ENCODE results near the gene ACLY. TPM values are rescaled to one million over a fixed set of nuclear protein-coding genes. Genes with fewer than 3 reads are reported as not detected.

Gene ACLY
- total RNA-seq, 6 experiments from 2014 or later, result 254 to 315 (median 279) TPM

DNA sequence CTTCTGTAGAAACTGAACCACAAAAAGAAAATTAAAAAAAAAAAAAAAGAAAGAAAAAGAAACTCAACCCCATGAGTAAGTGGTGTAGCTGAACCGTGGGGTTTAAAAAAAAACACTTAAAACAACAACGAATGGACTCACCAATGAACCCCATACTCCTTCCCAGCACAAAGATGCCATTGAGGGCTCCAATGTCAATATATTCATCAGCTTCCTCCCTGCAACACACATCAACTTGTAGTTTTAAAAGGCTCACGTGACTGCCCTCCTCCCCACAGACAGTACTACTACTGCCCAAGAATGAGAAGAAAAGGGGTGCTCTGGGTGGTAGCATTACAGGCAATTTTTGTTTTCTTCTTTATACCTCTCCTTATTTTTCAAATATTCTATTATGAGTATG, 50.2 kb downstream of the ACLY start:
- TF ChIP-seq, protein P1, sequence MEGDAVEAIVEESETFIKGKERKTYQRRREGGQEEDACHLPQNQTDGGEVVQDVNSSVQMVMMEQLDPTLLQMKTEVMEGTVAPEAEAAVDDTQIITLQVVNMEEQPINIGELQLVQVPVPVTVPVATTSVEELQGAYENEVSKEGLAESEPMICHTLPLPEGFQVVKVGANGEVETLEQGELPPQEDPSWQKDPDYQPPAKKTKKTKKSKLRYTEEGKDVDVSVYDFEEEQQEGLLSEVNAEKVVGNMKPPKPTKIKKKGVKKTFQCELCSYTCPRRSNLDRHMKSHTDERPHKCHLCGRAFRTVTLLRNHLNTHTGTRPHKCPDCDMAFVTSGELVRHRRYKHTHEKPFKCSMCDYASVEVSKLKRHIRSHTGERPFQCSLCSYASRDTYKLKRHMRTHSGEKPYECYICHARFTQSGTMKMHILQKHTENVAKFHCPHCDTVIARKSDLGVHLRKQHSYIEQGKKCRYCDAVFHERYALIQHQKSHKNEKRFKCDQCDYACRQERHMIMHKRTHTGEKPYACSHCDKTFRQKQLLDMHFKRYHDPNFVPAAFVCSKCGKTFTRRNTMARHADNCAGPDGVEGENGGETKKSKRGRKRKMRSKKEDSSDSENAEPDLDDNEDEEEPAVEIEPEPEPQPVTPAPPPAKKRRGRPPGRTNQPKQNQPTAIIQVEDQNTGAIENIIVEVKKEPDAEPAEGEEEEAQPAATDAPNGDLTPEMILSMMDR (IDR thresholded peaks at IDR 0.05), result no peak
- no peaks in the 10 kb centered on the region for H3K9me3 Mint-ChIP-seq
- DNase-seq, result no peak
- H3K27ac Mint-ChIP-seq, result no peak overlapping the region; the same call in 1 of the 2 replicates
- H3K36me3 Mint-ChIP-seq (ENCODE audit: low read depth), result peaks cover 42% of the 10 kb centered on the region
- H3K4me3 Mint-ChIP-seq, result no peak overlapping the region
- H3K4me1 Mint-ChIP-seq (ENCODE audit: low read depth), result 0 out of 2 replicates have a peak, but pooled peaks cover 4% of the 10 kb centered on the region
- H3K27me3 Mint-ChIP-seq (ENCODE audit: insufficient read depth), result no peaks in the 10 kb centered on the region; the same call in 1 of the 2 replicates

DNA sequence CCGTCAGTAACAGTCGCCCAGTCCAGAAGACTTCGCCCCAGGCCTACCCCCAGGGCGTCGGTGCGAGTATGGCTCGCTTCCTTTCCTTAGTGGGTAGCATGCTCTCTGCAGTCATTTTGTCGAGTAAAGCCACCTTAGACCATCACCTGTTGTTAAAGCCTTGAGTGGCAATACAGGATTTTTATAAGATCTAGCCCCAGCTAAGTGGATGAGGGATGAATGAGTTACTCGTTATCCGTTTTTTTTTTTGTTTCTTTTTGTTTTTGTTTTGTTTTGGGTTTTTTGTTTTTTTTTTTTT, 53.2 kb downstream of the ACLY start:
- Mint-ChIP-seq H3K36me3 (ENCODE audit: low read depth) (peaks cover 21% of the 10 kb centered on the region), H3K4me1 (ENCODE audit: low read depth) (peaks cover 16% of the 10 kb centered on the region), H3K27me3 (ENCODE audit: insufficient read depth) (no peaks in the 10 kb centered on the region; the same call in none of the 2 replicates), H3K9me3 (no peaks in the 10 kb centered on the region), H3K4me3 (no peak overlapping the region; the same call in 1 of the 2 replicates), H3K27ac (peak overlapping the region; percentile 78)
- no peak for DNase-seq
- TF ChIP-seq, protein P1 (IDR thresholded peaks at IDR 0.05), result no peak

DNA sequence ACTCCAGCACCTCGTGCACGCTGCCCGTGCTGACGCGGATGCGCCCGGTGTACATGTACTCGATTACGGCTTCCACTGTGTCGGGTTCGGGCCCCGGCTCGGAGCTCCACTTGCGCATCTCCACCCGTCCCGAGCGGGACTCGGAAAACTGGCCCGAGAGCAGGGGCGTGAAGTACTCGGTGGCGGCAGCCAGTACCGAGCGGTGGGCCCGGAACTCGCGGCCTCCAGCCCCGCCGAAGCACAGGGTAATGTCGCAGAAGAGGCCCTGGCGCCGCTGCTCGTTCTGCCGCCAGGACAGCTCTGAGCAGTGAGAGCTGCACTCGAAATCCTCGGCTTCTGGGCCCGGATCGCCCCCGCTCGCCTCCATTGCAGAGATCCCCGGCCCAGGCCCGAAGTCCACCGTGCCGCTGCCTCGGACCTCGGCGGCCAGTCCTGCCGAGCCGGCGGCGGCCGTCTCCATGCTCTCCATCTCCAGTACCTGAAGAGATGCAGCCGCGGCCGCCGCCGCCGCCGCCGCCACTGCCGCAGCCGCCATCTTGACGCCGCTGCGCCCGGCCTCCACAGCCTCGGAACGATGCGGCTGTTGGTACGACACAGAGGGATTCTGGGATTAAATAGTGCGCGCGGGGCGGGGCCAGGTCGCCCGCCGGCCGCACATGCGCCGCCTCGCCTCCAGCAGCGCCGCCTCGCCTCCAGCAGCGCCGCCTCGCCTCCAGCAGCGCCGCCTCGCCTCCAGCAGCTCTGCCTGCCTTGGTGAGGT, 53.7 kb downstream of the ACLY start, which contains the start of gene KLHL11:
KLHL11 (minus strand) TSS at position 588 of the 760 bp plus-strand sequence; CDS start at position 535, 53 bp downstream.
- no peaks in the 10 kb centered on the region; the same call in none of the 2 replicates for H3K27me3 Mint-ChIP-seq (ENCODE audit: insufficient read depth)
- no peaks in the 10 kb centered on the region for H3K9me3 Mint-ChIP-seq
- DNase-seq, result peak; percentile 87
- no peak within 1 kb of the TSS; the same call in 1 of the 2 replicates for H3K4me3 Mint-ChIP-seq
- H3K4me1 Mint-ChIP-seq (ENCODE audit: low read depth), result peaks cover 19% of the 10 kb centered on the region
- H3K36me3 Mint-ChIP-seq (ENCODE audit: low read depth), result peaks cover 20% of the 10 kb centered on the region; the same call in 1 of the 2 replicates
- TF ChIP-seq, protein P1 (IDR thresholded peaks at IDR 0.05), result no peak; the same call in 1 of the 2 replicates
- H3K27ac Mint-ChIP-seq, result peak within 1 kb of the TSS; percentile 78

DNA sequence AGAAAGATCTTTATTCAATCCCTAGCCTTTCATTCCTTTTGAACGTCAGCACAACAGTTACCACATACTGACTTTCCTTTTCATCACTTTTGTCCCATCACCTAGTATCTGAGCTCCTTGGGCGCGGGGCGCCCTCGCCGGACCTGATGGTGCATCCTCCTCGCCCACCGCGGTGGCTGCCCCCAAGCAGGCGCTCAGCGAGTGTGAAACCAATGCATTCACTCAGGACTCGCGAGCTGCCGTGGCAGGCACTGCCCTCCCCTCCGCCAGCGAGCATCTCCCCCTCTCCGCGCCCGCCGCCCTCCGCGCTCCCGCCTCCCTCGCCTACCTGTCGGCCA, 54.3 kb downstream of the ACLY start:
- Mint-ChIP-seq H3K27ac (no peak overlapping the region), H3K9me3 (no peaks in the 10 kb centered on the region), H3K36me3 (ENCODE audit: low read depth) (peaks cover 20% of the 10 kb centered on the region; the same call in 1 of the 2 replicates), H3K27me3 (ENCODE audit: insufficient read depth) (no peaks in the 10 kb centered on the region; the same call in none of the 2 replicates), H3K4me3 (no peak overlapping the region), H3K4me1 (ENCODE audit: low read depth) (peaks cover 19% of the 10 kb centered on the region)
- no peak for DNase-seq
- TF ChIP-seq, protein P1 (IDR thresholded peaks at IDR 0.05), result no peak

DNA sequence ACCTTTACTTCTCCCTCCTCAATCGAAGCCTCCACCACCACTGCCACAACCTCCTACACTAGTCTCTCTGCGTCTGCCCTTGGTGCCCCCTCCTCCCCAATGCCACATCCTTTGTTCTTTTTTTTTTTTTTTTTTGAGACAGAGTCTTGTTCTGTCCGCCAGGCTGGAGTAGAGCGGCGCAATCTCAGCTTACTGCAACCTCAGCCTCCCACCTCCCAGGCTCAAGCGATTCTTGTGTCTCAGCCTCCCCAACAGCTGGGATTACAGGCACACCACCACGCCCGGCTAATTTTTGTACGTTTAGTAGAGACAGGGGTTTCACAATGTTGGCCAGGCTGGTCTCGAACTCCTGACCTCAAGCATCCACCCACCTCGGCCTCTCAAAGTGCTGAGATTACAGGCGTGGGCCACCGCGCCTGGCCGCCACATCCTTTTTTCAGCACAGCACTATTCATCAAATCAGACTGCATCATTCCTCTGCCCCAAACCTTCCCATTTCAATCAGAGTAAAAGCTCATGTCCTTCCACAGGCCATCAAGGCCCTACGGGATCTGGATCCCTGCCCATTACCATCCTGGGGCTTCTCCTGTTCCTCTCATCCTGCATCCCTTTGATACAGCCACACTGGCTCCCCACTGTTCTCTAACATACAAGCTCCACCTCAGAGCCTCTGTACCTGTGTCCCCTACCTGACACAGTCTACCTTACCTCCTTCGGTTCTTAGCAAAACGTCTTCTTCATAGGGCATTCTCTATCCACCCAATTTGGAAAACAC, 55.5 kb downstream of the ACLY start:
- no peak for DNase-seq
- no peak overlapping the region for H3K27ac Mint-ChIP-seq
- TF ChIP-seq, protein P1 (IDR thresholded peaks at IDR 0.05), result no peak
- no peaks in the 10 kb centered on the region for H3K9me3 Mint-ChIP-seq
- H3K4me3 Mint-ChIP-seq, result no peak overlapping the region
- H3K36me3 Mint-ChIP-seq (ENCODE audit: low read depth), result peaks cover 12% of the 10 kb centered on the region; the same call in 1 of the 2 replicates
- no peaks in the 10 kb centered on the region; the same call in none of the 2 replicates for H3K27me3 Mint-ChIP-seq (ENCODE audit: insufficient read depth)
- H3K4me1 Mint-ChIP-seq (ENCODE audit: low read depth), result peaks cover 19% of the 10 kb centered on the region

Data from HFFc6 (cell line).